HCT116 (cell line): Measurements from ENCODE around the gene KCMF1. TPM values are rescaled to one million over a fixed set of nuclear protein-coding genes. Genes with fewer than 3 reads are reported as not detected.

ENCODE experiments used
- ATAC-seq: fragments of 200-7000 bp; cut with Tn5 transposase; 2 replicates; pipeline ENCODE4 v1.9.1; 2020; ENCODE audit warnings: mild to moderate bottlenecking, moderate library complexity
- BruUV-seq: library from RNA; stranded (reverse); fragments of 400-500 nt; replicated peaks from 2 replicates; lab custom pipeline; 2021; lab: Mats Ljungman, UMichigan
- CTCF ChIA-PET: fragments of 300-600 bp; sonication (Branson Sonifier 250); formaldehyde crosslinking; loops from one replicate; lab custom pipeline; 2021; ENCODE audit warnings: antibody characterized with exemption; lab: Charles Lee
- POLR2A ChIA-PET: fragments of 300-600, 350-600 bp; sonication (Branson Sonifier 250); formaldehyde crosslinking; loops from one replicate; lab custom pipeline; 2021; ENCODE audit warnings: antibody characterized with exemption; lab: Charles Lee
- RAD21 ChIA-PET, 2 experiments: fragments of 300-600 bp; sonication (Branson Sonifier 250); formaldehyde crosslinking; loops; one replicate each; lab custom pipeline; 2023; ENCODE audit warnings: low total read pairs in 2 of 2; ENCODE audit not compliant: uncharacterized antibody in 2 of 2, unreplicated experiment in 2 of 2, low non-redundant PET in 1 of 2; lab: Charles Lee
- DNase-seq: peaks from one replicate; pipeline ENCODE4 v3.0.0-alpha.2; 2010; ENCODE audit warnings: low read depth, low spot score
- H2AFZ ChIP-seq: fragments of 200-600 bp; shearing (Covaris generic), sonication (generic); 2 replicates; pipeline ENCODE4 v1.6.1; 2017; ENCODE audit warnings: low read depth, mixed run types, mixed read lengths, antibody characterized with exemption, low read length; ENCODE audit not compliant: poor library complexity, severe bottlenecking
- H3K27ac ChIP-seq: 2 replicates; pipeline ENCODE4 v1.5.1; 2012; ENCODE audit warnings: low read depth, low read length
- H3K27me3 ChIP-seq: fragments of 200-600 bp; sonication (generic); 2 replicates; pipeline ENCODE4 v1.6.1; 2016; ENCODE audit warnings: mixed run types, low read length, mixed read lengths; ENCODE audit not compliant: insufficient read depth
- H3K36me3 ChIP-seq, 2 experiments: fragments of 200-500 bp in 1 of 2; fragments of 200-600 bp in 1 of 2; sonication (Bioruptor generic) in 1 of 2; sonication (generic) in 1 of 2; 2 replicates each; pipeline versions ENCODE4 v1.5.1 to v1.6.1; 2014 to 2016; ENCODE audit warnings: low read length in 2 of 2, inconsistent platforms in 1 of 2, mixed read lengths in 1 of 2, mixed run types in 1 of 2; ENCODE audit not compliant: insufficient read depth in 2 of 2, control insufficient read depth in 1 of 2
- H3K4me1 ChIP-seq, 2 experiments: fragments of 200-600 bp in 1 of 2; sonication (generic) in 1 of 2; 2 replicates each; pipeline versions ENCODE4 v1.5.1 to v1.6.1; 2012 to 2017; ENCODE audit warnings: low read length in 2 of 2, inconsistent platforms in 1 of 2, mild to moderate bottlenecking in 1 of 2, mixed read lengths in 1 of 2, mixed run types in 1 of 2, moderate library complexity in 1 of 2; ENCODE audit not compliant: insufficient read depth in 2 of 2, control insufficient read depth in 1 of 2
- H3K4me2 ChIP-seq: fragments of 200-600 bp; sonication (generic); 2 replicates; pipeline ENCODE4 v1.6.1; 2017; ENCODE audit warnings: mixed run types, low read length, mixed read lengths
- H3K4me3 ChIP-seq, 2 experiments: fragments of 200-600 bp in 1 of 2; sonication (generic) in 1 of 2; replicated peaks in 1 of 2; 2 replicates each; pipeline ENCODE4 v1.5.1; 2011 to 2016; ENCODE audit warnings: low read length in 2 of 2, control low read depth in 1 of 2, low read depth in 1 of 2, mild to moderate bottlenecking in 1 of 2, mixed read lengths in 1 of 2, mixed run types in 1 of 2
- H3K79me2 ChIP-seq: fragments of 200-600 bp; sonication (generic); 2 replicates; pipeline ENCODE4 v1.6.1; 2017; ENCODE audit warnings: mild to moderate bottlenecking, mixed run types, low read length, moderate library complexity, mixed read lengths; ENCODE audit not compliant: insufficient read depth
- H3K9ac ChIP-seq: fragments of 200-600 bp; sonication (generic); 2 replicates; pipeline ENCODE4 v1.6.1; 2016; ENCODE audit warnings: low read length, mixed read lengths
- H3K9me2 ChIP-seq: fragments of 200-600 bp; sonication (generic), shearing (Covaris generic); 2 replicates; pipeline ENCODE4 v1.6.1; 2017; ENCODE audit warnings: mixed run types, mild to moderate bottlenecking, moderate library complexity; ENCODE audit not compliant: insufficient read depth
- H3K9me3 ChIP-seq, 2 experiments: fragments of 200-500 bp in 1 of 2; fragments of 200-600 bp in 1 of 2; sonication (Bioruptor generic) in 1 of 2; sonication (generic) in 1 of 2; 2 replicates each; pipeline ENCODE4 v1.6.1; 2014 to 2017; ENCODE audit warnings: low read length in 2 of 2, mixed read lengths in 2 of 2, inconsistent platforms in 1 of 2, low read depth in 1 of 2, mild to moderate bottlenecking in 1 of 2, mixed run types in 1 of 2, moderate library complexity in 1 of 2; ENCODE audit not compliant: control insufficient read depth in 1 of 2, insufficient read depth in 1 of 2
- H4K20me1 ChIP-seq: fragments of 200-600 bp; sonication (generic), shearing (Covaris generic); 2 replicates; pipeline ENCODE4 v1.6.1; 2017; ENCODE audit warnings: mixed run types, mild to moderate bottlenecking, moderate library complexity; ENCODE audit not compliant: insufficient read depth
- ATF3 ChIP-seq: IDR thresholded peaks from 2 replicates; pipeline ENCODE4 v1.6.1; 2012
- CBX3 ChIP-seq: IDR thresholded peaks from 2 replicates; pipeline ENCODE4 v1.6.1; 2012; ENCODE audit warnings: low read depth
- CEBPB ChIP-seq: IDR thresholded peaks from 2 replicates; pipeline ENCODE4 v1.6.1; 2012; ENCODE audit warnings: low read depth
- EGR1 ChIP-seq: IDR thresholded peaks from 2 replicates; pipeline ENCODE4 v1.6.1; 2012; ENCODE audit warnings: low read depth
- ELF1 ChIP-seq: IDR thresholded peaks from 2 replicates; pipeline ENCODE4 v1.6.1; 2012; ENCODE audit warnings: low read depth, borderline replicate concordance
- EZH2 ChIP-seq: fragments of 200-600 bp; sonication (generic); IDR thresholded peaks from 2 replicates; pipeline ENCODE4 v1.6.1; 2017; ENCODE audit warnings: antibody characterized with exemption, mixed run types
- EZH2phosphoT487 ChIP-seq: fragments of 200-600 bp; IDR thresholded peaks from 2 replicates; pipeline ENCODE4 v1.6.1; 2018; ENCODE audit warnings: antibody characterized with exemption, borderline replicate concordance
- FOSL1 ChIP-seq: IDR thresholded peaks from 2 replicates; pipeline ENCODE4 v1.6.1; 2012; ENCODE audit warnings: low read depth
- JUND ChIP-seq: IDR thresholded peaks from 2 replicates; pipeline ENCODE4 v1.6.1; 2012
- MAX ChIP-seq: IDR thresholded peaks from 2 replicates; pipeline ENCODE4 v1.6.1; 2012
- POLR2A ChIP-seq: IDR thresholded peaks from 2 replicates; pipeline ENCODE4 v1.7.0; 2011; ENCODE audit warnings: borderline replicate concordance; ENCODE audit not compliant: insufficient read depth, insufficient read length; ENCODE audit errors: extremely low read depth
- POLR2AphosphoS5 ChIP-seq: IDR thresholded peaks from 2 replicates; pipeline ENCODE4 v1.6.1; 2011; ENCODE audit warnings: mild to moderate bottlenecking, low read depth, low read length, moderate library complexity
- RAD21 ChIP-seq: IDR thresholded peaks from 2 replicates; pipeline ENCODE4 v1.6.1; 2012; ENCODE audit warnings: low read depth, mild to moderate bottlenecking
- SIN3A ChIP-seq: IDR thresholded peaks from 2 replicates; pipeline ENCODE4 v1.6.1; 2012; ENCODE audit warnings: low read depth
- SP1 ChIP-seq: IDR thresholded peaks from 2 replicates; pipeline ENCODE4 v1.6.1; 2012; ENCODE audit warnings: low read depth
- SRF ChIP-seq: IDR thresholded peaks from 2 replicates; pipeline ENCODE4 v1.6.1; 2012; ENCODE audit warnings: low read depth
- ZBTB33 ChIP-seq: IDR thresholded peaks from 2 replicates; pipeline ENCODE4 v1.6.1; 2011; ENCODE audit warnings: mild to moderate bottlenecking, low read length, moderate library complexity; ENCODE audit not compliant: insufficient replicate concordance; ENCODE audit errors: extremely low read depth
- ZFX ChIP-seq: fragments of 450-650 bp; IDR thresholded peaks from 2 replicates; pipeline ENCODE4 v1.6.1; 2017
- ZNF274 ChIP-seq: fragments of 200-500 bp; sonication (Bioruptor generic); IDR thresholded peaks from 2 replicates; pipeline ENCODE4 v1.6.1; 2014; ENCODE audit warnings: mild to moderate bottlenecking, low read depth, low read length, inconsistent platforms
- intact Hi-C: fragments of 100-400 bp; cut with micrococcal nuclease; formaldehyde crosslinking; loops from 2 replicates; pipeline ENCODE4 v1.10.0; 2022
- total RNA-seq: library from RNA; stranded (reverse); gene quantifications from one replicate; pipeline ENCODE4 v1.2.1, GENCODE V29; 2021; ENCODE audit not compliant: unreplicated experiment

Gene KCMF1
- total RNA-seq, 1 experiment from 2014 or later, result 119 TPM

- TF ChIP-seq JUND (no peak), SP1 (no peak), SRF (no peak), POLR2AphosphoS5 (no peak), CEBPB (no peak), ATF3 (no peak), SIN3A (no peak), EZH2phosphoT487 (no peak), CBX3 (no peak), ZFX (no peak), EGR1 (no peak), FOSL1 (no peak), EZH2 (no peak)
- intact Hi-C loops, result no loop called here
- no peak overlapping the region for H2AFZ ChIP-seq
- H3K36me3 ChIP-seq, result no peaks in the 10 kb centered on the region
- H3K9ac ChIP-seq, result no peak overlapping the region
- H4K20me1 ChIP-seq, result no peaks in the 10 kb centered on the region
- H3K4me3 ChIP-seq, result no peak overlapping the region
- H3K4me2 ChIP-seq, result no peak overlapping the region
- DNase-seq (no peak), ATAC-seq (no peak)
- ChIA-PET CTCF (interaction anchor here (5.0 kb wide), 1 partner anchor 15 kb away, joined by 39 read pairs; no protein-coding TSS in a partner anchor), POLR2A (interaction anchor here (1.1 kb wide), 1 partner anchor 19 kb away, joined by 4 read pairs; no protein-coding TSS in a partner anchor), RAD21 (no interaction called here)
- no peak overlapping the region for H3K27ac ChIP-seq
- no TSS peak for BruUV-seq
- peaks cover 27 to 98% of the 10 kb centered on the region in 2 experiments for H3K4me1 ChIP-seq
- no peaks in the 10 kb centered on the region for H3K9me2 ChIP-seq
- no peaks in the 10 kb centered on the region for H3K9me3 ChIP-seq
- no peaks in the 10 kb centered on the region for H3K79me2 ChIP-seq
- no peaks in the 10 kb centered on the region for H3K27me3 ChIP-seq
These were observed 30.0 kb upstream of the KCMF1 start for GRCh38 chr2:84940831-84941412.

- no peak overlapping the region for H3K4me3 ChIP-seq
- RAD21 ChIA-PET, result no interaction called here
- POLR2A ChIA-PET, result interaction anchor here (1.3 kb wide), 1 partner anchor 14 kb away, joined by 3 read pairs; no protein-coding TSS in a partner anchor
- TF ChIP-seq POLR2A (no peak), SIN3A (no peak), EZH2phosphoT487 (no peak), ZNF274 (no peak), ELF1 (no peak), RAD21 (no peak), JUND (no peak), MAX (no peak), ZBTB33 (no peak), CEBPB (no peak), EGR1 (no peak)
These were observed 28.8 kb upstream of the KCMF1 start for GRCh38 chr2:84942166-84942565.

More at GRCh38 chr2:84942166-84942565, 28.8 kb upstream of the KCMF1 start:
- no peak overlapping the region for H3K27ac ChIP-seq
- H3K36me3 ChIP-seq, result no peaks in the 10 kb centered on the region
- no peak overlapping the region for H2AFZ ChIP-seq
- no TSS peak for BruUV-seq
- H3K4me1 ChIP-seq, result peaks cover 36 to 97% of the 10 kb centered on the region in 2 experiments
- H3K9me2 ChIP-seq, result no peaks in the 10 kb centered on the region
- no peaks in the 10 kb centered on the region for H3K27me3 ChIP-seq
- peak overlapping the region; percentile 39 for H3K4me2 ChIP-seq
- intact Hi-C loops, result no loop called here
- H3K9ac ChIP-seq, result peak overlapping the region; percentile 25; the same call in 1 of the 2 replicates
- H4K20me1 ChIP-seq, result no peaks in the 10 kb centered on the region
- ATAC-seq (no peak), DNase-seq (no peak)
- no peaks in the 10 kb centered on the region for H3K79me2 ChIP-seq
- CTCF ChIA-PET, result no interaction called here
- H3K9me3 ChIP-seq, result no peaks in the 10 kb centered on the region
